ENCODE data around the gene HRC. TPM values are rescaled to one million over a fixed set of nuclear protein-coding genes. Genes with fewer than 3 reads are reported as not detected.
"Not testable (repeated sequence)": the region's sequence is repeated elsewhere in the genome, so short reads cannot be mapped to it uniquely, and the experiment has no call there.

Gene HRC
- polyA plus RNA-seq, 12 donors = 66.9 to 170 (median 128) TPM; not detected in 1

- peak; percentile 91 for DNase-seq
Observed at GRCh38 chr19:49142866-49143335, 12.3 kb downstream of the HRC start.

GRCh38 chr19:49141352-49141751 is 13.8 kb downstream of the HRC start:
- DNase-seq = no peak

GRCh38 chr19:49140951-49141350 is 14.2 kb downstream of the HRC start:
- DNase-seq = no peak

- no peak for DNase-seq
Observed at GRCh38 chr19:49136771-49137171, 18.4 kb downstream of the HRC start.

GRCh38 chr19:49135686-49136085 is 19.5 kb downstream of the HRC start:
- no peak for DNase-seq

GRCh38 chr19:49133621-49134454 is 21.4 kb downstream of the HRC start:
- DNase-seq = peak; percentile 67

- DNase-seq = no peak
Observed at GRCh38 chr19:49132974-49133609, 22.1 kb downstream of the HRC start.

- DNase-seq = no peak
Observed at GRCh38 chr19:49130325-49130724, 24.9 kb downstream of the HRC start.

GRCh38 chr19:49129238-49129583 is 26.0 kb downstream of the HRC start:
- DNase-seq = no peak

- DNase-seq = no peak
Observed at GRCh38 chr19:49128545-49129237, 26.5 kb downstream of the HRC start.

GRCh38 chr19:49127674-49128544 is 27.3 kb downstream of the HRC start:
- DNase-seq = peak; percentile 97

GRCh38 chr19:49127225-49127624 is 28.0 kb downstream of the HRC start:
- DNase-seq = not testable (repeated sequence)

- no peak for DNase-seq
Observed at GRCh38 chr19:49126575-49126974, 28.6 kb downstream of the HRC start.

GRCh38 chr19:49125025-49125731 is 30.0 kb downstream of the HRC start:
- no peak for DNase-seq

- DNase-seq = not testable (repeated sequence)
Observed at GRCh38 chr19:49123285-49123684, 31.9 kb downstream of the HRC start.

GRCh38 chr19:49121841-49122240 is 33.4 kb downstream of the HRC start:
- not testable (repeated sequence) for DNase-seq

GRCh38 chr19:49120868-49121267 is 34.3 kb downstream of the HRC start:
- no peak for DNase-seq

GRCh38 chr19:49120325-49120683 is 34.9 kb downstream of the HRC start:
- no peak for DNase-seq

- DNase-seq = peak; percentile 72
Observed at GRCh38 chr19:49119411-49120324, 35.5 kb downstream of the HRC start, which contains the start of gene PPFIA3. Gene PPFIA3, plus strand, starts transcription at chr19:49119544. Its CDS starts 8,330 bp downstream, at chr19:49127874.

All from muscle of arm (tissue), 12 donors.